ENCODE measurements around the gene EPHB3. TPM values are rescaled to one million over a fixed set of nuclear protein-coding genes. Genes with fewer than 3 reads are reported as not detected.

EPHB3 gene
- total and polyA plus RNA-seq, 9 donors: 36.2 to 62.1 (median 47.4) TPM

DNA sequence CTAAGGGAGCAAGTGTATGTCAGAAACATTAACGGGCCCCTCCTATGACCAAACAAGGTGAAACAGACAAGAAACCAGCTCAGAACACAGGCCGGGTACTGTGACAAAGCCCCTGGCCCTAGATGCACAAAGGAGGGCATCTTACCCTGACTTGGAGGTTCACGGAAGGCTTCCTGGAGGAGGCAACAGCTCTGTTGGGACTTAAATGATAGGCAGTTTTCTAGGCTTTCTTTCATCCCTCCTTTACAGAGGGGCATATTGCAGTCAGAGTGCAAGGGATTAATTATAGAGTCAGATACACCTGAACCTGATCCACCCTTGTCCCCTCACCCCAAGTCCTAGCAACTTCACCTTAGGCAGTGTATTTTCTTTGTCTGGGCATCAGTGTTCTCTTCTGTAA is 8.4 kb downstream of the EPHB3 start:
- H3K36me3 ChIP-seq (ENCODE audit: control insufficient read depth, insufficient read depth, low read length): peaks cover 34% of the 10 kb centered on the region
- DNase-seq: no peak
- H3K4me1 ChIP-seq (ENCODE audit: control insufficient read depth, insufficient read depth, low read length): peaks cover 64% of the 10 kb centered on the region
- no CpG with 5 or more reads among the region's 3 CpGs for WGBS (ENCODE audit: insufficient coverage)
- H3K27me3 ChIP-seq (ENCODE audit: control insufficient read depth, insufficient read depth, low read length): no peaks in the 10 kb centered on the region
- no peak overlapping the region for H3K4me3 ChIP-seq (ENCODE audit: low read length)
- no peaks in the 10 kb centered on the region for H3K9me3 ChIP-seq (replicated peaks; ENCODE audit: control insufficient read depth, low read depth, low read length)
- H3K27ac ChIP-seq (ENCODE audit: low read length): no peak overlapping the region

DNA sequence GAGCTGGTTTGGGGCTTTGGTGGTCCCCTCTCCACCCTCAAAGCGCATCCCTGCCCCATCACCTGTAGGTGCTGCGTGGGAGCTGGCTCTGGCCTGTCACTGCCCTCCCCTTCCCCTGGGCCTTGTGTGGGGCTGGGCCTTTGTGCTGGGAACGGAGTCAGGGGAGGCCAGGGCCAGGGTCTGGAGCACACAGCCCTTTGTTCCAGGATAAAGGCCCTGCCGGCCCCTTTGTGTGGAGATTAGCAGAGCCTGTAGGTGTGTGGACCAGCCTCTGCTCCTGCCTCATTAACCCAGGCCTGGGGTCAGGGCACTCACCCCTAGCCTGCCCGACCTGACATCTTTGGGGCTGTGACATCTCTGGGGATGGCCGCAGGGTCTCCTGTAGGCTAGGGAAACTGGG is 8.9 kb downstream of the EPHB3 start:
- no peak overlapping the region for H3K4me3 ChIP-seq (ENCODE audit: low read length)
- H3K4me1 ChIP-seq (ENCODE audit: control insufficient read depth, insufficient read depth, low read length): peaks cover 62% of the 10 kb centered on the region
- DNase-seq: no peak
- no peaks in the 10 kb centered on the region for H3K9me3 ChIP-seq (replicated peaks; ENCODE audit: control insufficient read depth, low read depth, low read length)
- H3K27ac ChIP-seq (ENCODE audit: low read length): no peak overlapping the region
- H3K27me3 ChIP-seq (ENCODE audit: control insufficient read depth, insufficient read depth, low read length): no peaks in the 10 kb centered on the region
- WGBS (ENCODE audit: insufficient coverage): no CpG with 5 or more reads among the region's 6 CpGs
- H3K36me3 ChIP-seq (ENCODE audit: control insufficient read depth, insufficient read depth, low read length): peaks cover 37% of the 10 kb centered on the region

DNA sequence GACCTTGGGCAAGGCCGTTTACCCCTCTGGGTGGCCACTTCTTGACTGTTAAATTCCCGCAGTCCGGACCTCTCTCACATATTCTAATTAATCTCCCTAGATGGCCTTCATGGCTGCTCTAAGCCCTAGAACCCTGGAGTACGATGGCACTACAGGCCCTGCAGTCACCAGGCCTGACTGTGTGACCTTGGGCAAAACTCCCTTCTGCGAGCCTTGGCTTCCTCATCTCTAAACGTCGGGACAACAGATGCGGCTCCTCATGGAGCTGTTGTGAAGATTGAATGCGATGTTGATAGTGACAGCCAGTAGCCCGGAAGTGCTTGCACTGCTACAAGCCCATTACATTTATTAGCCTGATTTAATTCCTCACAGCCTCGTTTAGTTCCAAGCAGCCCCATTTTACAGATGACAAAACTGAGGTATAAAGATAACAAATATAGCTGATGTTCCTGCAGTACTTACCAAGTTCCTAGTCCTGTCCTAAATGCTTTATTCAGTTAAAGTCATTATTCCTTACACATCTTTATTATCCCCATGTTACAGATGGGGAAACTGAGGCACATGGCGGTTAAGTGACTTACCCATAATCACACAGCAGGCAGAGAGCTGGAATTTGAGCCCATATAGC is 10.3 kb downstream of the EPHB3 start:
- Histone ChIP-seq H3K36me3 (ENCODE audit: control insufficient read depth, insufficient read depth, low read length) (peaks cover 48% of the 10 kb centered on the region), H3K27ac (ENCODE audit: low read length) (no peak overlapping the region), H3K27me3 (ENCODE audit: control insufficient read depth, insufficient read depth, low read length) (no peaks in the 10 kb centered on the region), H3K4me3 (ENCODE audit: low read length) (no peak overlapping the region), H3K4me1 (ENCODE audit: control insufficient read depth, insufficient read depth, low read length) (peaks cover 49% of the 10 kb centered on the region), H3K9me3 (replicated peaks; ENCODE audit: control insufficient read depth, low read depth, low read length) (no peaks in the 10 kb centered on the region)
- WGBS (ENCODE audit: insufficient coverage): 77% methylated on average over 5 of the region's 12 CpGs
- DNase-seq: no peak

DNA sequence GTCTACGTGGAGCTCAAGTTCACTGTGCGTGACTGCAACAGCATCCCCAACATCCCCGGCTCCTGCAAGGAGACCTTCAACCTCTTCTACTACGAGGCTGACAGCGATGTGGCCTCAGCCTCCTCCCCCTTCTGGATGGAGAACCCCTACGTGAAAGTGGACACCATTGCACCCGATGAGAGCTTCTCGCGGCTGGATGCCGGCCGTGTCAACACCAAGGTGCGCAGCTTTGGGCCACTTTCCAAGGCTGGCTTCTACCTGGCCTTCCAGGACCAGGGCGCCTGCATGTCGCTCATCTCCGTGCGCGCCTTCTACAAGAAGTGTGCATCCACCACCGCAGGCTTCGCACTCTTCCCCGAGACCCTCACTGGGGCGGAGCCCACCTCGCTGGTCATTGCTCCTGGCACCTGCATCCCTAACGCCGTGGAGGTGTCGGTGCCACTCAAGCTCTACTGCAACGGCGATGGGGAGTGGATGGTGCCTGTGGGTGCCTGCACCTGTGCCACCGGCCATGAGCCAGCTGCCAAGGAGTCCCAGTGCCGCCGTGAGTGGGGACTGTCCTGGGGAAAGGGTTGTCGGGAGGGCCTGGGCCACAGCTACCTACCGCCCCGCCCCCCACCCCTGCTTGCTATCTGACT is 11.2 kb downstream of the EPHB3 start:
- Histone ChIP-seq H3K36me3 (ENCODE audit: control insufficient read depth, insufficient read depth, low read length) (peaks cover 57% of the 10 kb centered on the region), H3K4me3 (ENCODE audit: low read length) (no peak overlapping the region), H3K27ac (ENCODE audit: low read length) (no peak overlapping the region), H3K4me1 (ENCODE audit: control insufficient read depth, insufficient read depth, low read length) (peaks cover 40% of the 10 kb centered on the region), H3K27me3 (ENCODE audit: control insufficient read depth, insufficient read depth, low read length) (no peaks in the 10 kb centered on the region), H3K9me3 (replicated peaks; ENCODE audit: control insufficient read depth, low read depth, low read length) (no peaks in the 10 kb centered on the region)
- 80% methylated on average over 31 of the region's 33 CpGs for WGBS (ENCODE audit: insufficient coverage)
- no peak for DNase-seq

DNA sequence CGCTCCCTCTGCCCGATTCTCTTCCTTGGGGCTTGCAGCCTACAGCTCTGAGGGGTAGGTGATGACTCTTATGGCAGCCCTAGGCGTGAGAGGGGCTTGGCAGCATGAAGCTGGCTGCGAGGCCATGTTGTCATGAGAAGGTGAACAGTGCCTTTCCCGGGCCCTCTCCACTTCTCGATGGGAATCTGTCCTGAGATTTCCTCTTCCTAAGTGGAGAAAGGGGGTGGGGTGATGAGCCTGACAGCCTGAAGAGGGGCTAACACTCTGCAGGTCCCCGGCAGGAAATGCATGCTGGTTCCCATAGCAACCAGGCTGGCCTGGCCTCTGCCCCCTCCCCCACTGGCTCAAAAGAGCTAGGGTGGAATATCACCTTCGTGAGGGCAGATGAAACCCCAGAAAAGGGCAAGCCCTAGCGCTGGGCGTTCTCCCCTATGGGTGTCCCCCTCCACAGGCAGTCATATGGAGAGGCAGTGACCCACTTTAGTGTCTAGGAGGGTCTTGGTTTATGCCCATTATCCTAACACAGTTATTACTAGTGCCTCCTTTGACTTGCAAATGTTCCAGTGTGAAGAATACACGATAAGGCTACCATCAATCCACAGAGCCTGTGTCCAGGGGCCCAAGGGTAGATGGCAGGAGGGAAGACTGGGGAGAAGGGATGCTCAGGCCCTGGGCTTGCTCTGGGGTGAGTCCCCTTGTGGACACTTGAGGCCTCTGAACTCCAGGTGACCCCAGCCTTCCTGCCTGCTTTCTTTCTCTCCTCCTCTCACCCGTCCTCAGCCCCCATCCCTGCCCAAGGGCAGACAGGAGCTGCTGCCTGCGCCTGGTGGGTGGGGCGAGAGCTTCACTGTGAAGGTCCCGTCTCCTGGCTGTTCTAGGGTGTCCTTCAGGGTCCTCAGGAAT is 13.2 kb downstream of the EPHB3 start:
- Histone ChIP-seq H3K27me3 (ENCODE audit: control insufficient read depth, insufficient read depth, low read length) (no peaks in the 10 kb centered on the region), H3K9me3 (replicated peaks; ENCODE audit: control insufficient read depth, low read depth, low read length) (no peaks in the 10 kb centered on the region), H3K36me3 (ENCODE audit: control insufficient read depth, insufficient read depth, low read length) (peaks cover 77% of the 10 kb centered on the region), H3K27ac (ENCODE audit: low read length) (no peak overlapping the region), H3K4me1 (ENCODE audit: control insufficient read depth, insufficient read depth, low read length) (peaks cover 32% of the 10 kb centered on the region), H3K4me3 (ENCODE audit: low read length) (no peak overlapping the region)
- DNase-seq: no peak
- 45% methylated on average over 7 of the region's 15 CpGs for WGBS (ENCODE audit: insufficient coverage)

DNA sequence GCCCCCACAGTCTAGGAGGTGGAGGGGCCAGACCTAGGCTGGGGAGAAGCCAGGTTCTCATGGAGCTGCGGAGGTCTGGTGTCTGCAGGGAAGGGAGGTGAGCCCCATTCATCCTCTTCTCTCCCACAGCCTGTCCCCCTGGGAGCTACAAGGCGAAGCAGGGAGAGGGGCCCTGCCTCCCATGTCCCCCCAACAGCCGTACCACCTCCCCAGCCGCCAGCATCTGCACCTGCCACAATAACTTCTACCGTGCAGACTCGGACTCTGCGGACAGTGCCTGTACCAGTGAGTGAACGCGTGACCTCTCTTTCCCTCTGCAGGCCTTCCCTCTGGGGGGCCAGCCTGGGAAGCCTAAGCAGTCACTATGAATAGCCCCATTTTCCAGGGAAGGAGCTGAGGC is 14.1 kb downstream of the EPHB3 start:
- H3K27ac ChIP-seq (ENCODE audit: low read length): no peak overlapping the region
- H3K4me3 ChIP-seq (ENCODE audit: low read length): no peak overlapping the region
- peaks cover 87% of the 10 kb centered on the region for H3K36me3 ChIP-seq (ENCODE audit: control insufficient read depth, insufficient read depth, low read length)
- H3K9me3 ChIP-seq (replicated peaks; ENCODE audit: control insufficient read depth, low read depth, low read length): no peaks in the 10 kb centered on the region
- DNase-seq: no peak
- 78% methylated on average over 8 of the region's 9 CpGs for WGBS (ENCODE audit: insufficient coverage)
- peaks cover 23% of the 10 kb centered on the region for H3K4me1 ChIP-seq (ENCODE audit: control insufficient read depth, insufficient read depth, low read length)
- no peaks in the 10 kb centered on the region for H3K27me3 ChIP-seq (ENCODE audit: control insufficient read depth, insufficient read depth, low read length)

DNA sequence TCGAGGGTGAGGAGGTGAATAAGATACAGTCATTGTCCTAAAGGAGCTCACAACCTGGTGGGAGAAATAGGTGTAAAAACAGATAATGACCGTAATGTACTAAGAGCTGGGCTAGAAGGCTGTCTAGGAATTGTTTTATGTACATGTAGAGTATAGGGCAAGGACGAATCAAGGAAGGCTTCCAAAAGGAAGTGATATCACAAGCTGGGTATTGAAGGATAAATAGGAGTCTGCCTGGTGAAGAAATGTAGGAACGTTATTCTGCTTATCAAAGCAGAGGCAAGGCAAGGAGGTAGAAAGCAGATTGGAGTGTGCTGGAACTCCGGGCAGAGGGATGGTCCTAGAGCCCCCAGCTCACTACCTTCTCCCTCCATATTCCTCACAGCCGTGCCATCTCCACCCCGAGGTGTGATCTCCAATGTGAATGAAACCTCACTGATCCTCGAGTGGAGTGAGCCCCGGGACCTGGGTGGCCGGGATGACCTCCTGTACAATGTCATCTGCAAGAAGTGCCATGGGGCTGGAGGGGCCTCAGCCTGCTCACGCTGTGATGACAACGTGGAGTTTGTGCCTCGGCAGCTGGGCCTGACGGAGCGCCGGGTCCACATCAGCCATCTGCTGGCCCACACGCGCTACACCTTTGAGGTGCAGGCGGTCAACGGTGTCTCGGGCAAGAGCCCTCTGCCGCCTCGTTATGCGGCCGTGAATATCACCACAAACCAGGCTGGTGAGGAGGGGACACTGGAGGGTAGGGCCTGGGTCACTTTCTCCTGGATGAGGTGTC is 15.1 kb downstream of the EPHB3 start:
- Histone ChIP-seq H3K4me1 (ENCODE audit: control insufficient read depth, insufficient read depth, low read length) (peaks cover 25% of the 10 kb centered on the region), H3K27me3 (ENCODE audit: control insufficient read depth, insufficient read depth, low read length) (no peaks in the 10 kb centered on the region), H3K27ac (ENCODE audit: low read length) (no peak overlapping the region), H3K36me3 (ENCODE audit: control insufficient read depth, insufficient read depth, low read length) (peaks cover 94% of the 10 kb centered on the region), H3K9me3 (replicated peaks; ENCODE audit: control insufficient read depth, low read depth, low read length) (no peaks in the 10 kb centered on the region), H3K4me3 (ENCODE audit: low read length) (no peak overlapping the region)
- 86% methylated on average over 20 of the region's 25 CpGs for WGBS (ENCODE audit: insufficient coverage)
- DNase-seq: no peak

DNA sequence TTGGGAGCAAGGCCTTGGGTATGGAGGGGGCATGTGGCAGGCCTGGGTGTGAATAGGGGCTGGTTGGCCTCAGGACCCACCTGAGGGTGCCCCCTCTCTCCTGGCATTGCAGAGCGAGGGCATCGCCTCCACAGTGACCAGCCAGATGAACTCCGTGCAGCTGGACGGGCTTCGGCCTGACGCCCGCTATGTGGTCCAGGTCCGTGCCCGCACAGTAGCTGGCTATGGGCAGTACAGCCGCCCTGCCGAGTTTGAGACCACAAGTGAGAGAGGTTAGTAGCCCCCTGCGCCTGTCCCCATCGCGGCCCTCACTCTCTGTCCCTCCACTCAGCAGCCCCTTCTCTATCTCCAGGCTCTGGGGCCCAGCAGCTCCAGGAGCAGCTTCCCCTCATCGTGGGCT is 16.0 kb downstream of the EPHB3 start:
- no peaks in the 10 kb centered on the region for H3K9me3 ChIP-seq (replicated peaks; ENCODE audit: control insufficient read depth, low read depth, low read length)
- H3K4me3 ChIP-seq (ENCODE audit: low read length): no peak overlapping the region
- WGBS (ENCODE audit: insufficient coverage): 90% methylated on average over 14 of the region's 15 CpGs
- no peak for DNase-seq
- peaks cover 34% of the 10 kb centered on the region for H3K4me1 ChIP-seq (ENCODE audit: control insufficient read depth, insufficient read depth, low read length)
- no peaks in the 10 kb centered on the region for H3K27me3 ChIP-seq (ENCODE audit: control insufficient read depth, insufficient read depth, low read length)
- H3K27ac ChIP-seq (ENCODE audit: low read length): no peak overlapping the region
- peaks cover 97% of the 10 kb centered on the region for H3K36me3 ChIP-seq (ENCODE audit: control insufficient read depth, insufficient read depth, low read length)

GRCh38 chr3:184578218-184578617 is 16.6 kb downstream of the EPHB3 start:
- Histone ChIP-seq H3K9me3 (replicated peaks; ENCODE audit: control insufficient read depth, low read depth, low read length) (no peaks in the 10 kb centered on the region), H3K4me3 (ENCODE audit: low read length) (no peak overlapping the region), H3K27me3 (ENCODE audit: control insufficient read depth, insufficient read depth, low read length) (no peaks in the 10 kb centered on the region), H3K4me1 (ENCODE audit: control insufficient read depth, insufficient read depth, low read length) (peaks cover 41% of the 10 kb centered on the region), H3K27ac (ENCODE audit: low read length) (no peak overlapping the region), H3K36me3 (ENCODE audit: control insufficient read depth, insufficient read depth, low read length) (peaks cover 90% of the 10 kb centered on the region)
- DNase-seq: no peak
- 76% methylated on average over 7 of the region's 7 CpGs for WGBS (ENCODE audit: insufficient coverage)

Data from muscle of leg (tissue), 11 donors.